RWPE1 (cell line): ENCODE data around the gene FRYL.
"Not testable (repeated sequence)": the region's sequence is repeated elsewhere in the genome, so short reads cannot be mapped to it uniquely, and the experiment has no call there.

ENCODE experiments used
- CTCF ChIA-PET: fragments of 350-600 bp; sonication (Branson Sonifier 250); formaldehyde crosslinking; extraction: SDS; loops from one replicate; lab custom pipeline; 2021; lab: Yijun Ruan, JAX
- POLR2A ChIA-PET: fragments of 400-600 bp; formaldehyde crosslinking; extraction: SDS; loops from one replicate; lab custom pipeline; 2020; ENCODE audit warnings: antibody characterized with exemption; ENCODE audit not compliant: low non-redundant PET; lab: Yijun Ruan, JAX
- DNase-seq: peaks from one replicate; pipeline ENCODE4 v3.0.0; 2012; ENCODE audit warnings: low spot score
- H3K27ac ChIP-seq: fragments of 450-650 bp; 2 replicates; pipeline ENCODE4 v1.5.1; 2017
- CTCF ChIP-seq: fragments of 450-650 bp; conservative IDR thresholded peaks from 2 replicates; pipeline ENCODE4 v1.5.1; 2017; ENCODE audit warnings: low read depth, mild to moderate bottlenecking

The FRYL gene

GRCh38 chr4:48812866-48813265, 32.8 kb upstream of the FRYL start:
- no peak for TF ChIP-seq CTCF
- no peak for DNase-seq
- CTCF ChIA-PET, result no interaction called here
- no peak overlapping the region for H3K27ac ChIP-seq
- POLR2A ChIA-PET, result no interaction called here

GRCh38 chr4:48804584-48805301, 24.7 kb upstream of the FRYL start:
- no peak for DNase-seq
- TF ChIP-seq CTCF, result no peak
- no peak overlapping the region for H3K27ac ChIP-seq
- CTCF ChIA-PET, result no interaction called here
- POLR2A ChIA-PET, result no interaction called here

- no peak for DNase-seq
- CTCF ChIA-PET, result interaction anchor here (0.6 to 0.9 kb wide), 2 partner anchors 84 to 239 kb away, joined by 3 to 5 read pairs; no protein-coding TSS in a partner anchor
- no peak for TF ChIP-seq CTCF
Measured at GRCh38 chr4:48801016-48801715, 21.1 kb upstream of the FRYL start.

GRCh38 chr4:48800155-48800554, 20.1 kb upstream of the FRYL start:
- H3K27ac ChIP-seq, DNase-seq, CTCF ChIA-PET, POLR2A ChIA-PET: not testable (repeated sequence)

More at GRCh38 chr4:48801016-48801715, 21.1 kb upstream of the FRYL start:
- H3K27ac ChIP-seq, result no peak overlapping the region
- POLR2A ChIA-PET, result no interaction called here

- TF ChIP-seq CTCF, result no peak
- no peak overlapping the region for H3K27ac ChIP-seq
- POLR2A ChIA-PET, result no interaction called here
- no peak for DNase-seq
- CTCF ChIA-PET, result interaction anchor here (0.6 kb wide), 1 partner anchor 234 kb away, joined by 3 read pairs; no protein-coding TSS in a partner anchor
Measured at GRCh38 chr4:48799157-48799556, 19.1 kb upstream of the FRYL start.

GRCh38 chr4:48798117-48798516, 18.0 kb upstream of the FRYL start:
- CTCF ChIA-PET, result no interaction called here
- no peak for TF ChIP-seq CTCF

More at GRCh38 chr4:48798117-48798516, 18.0 kb upstream of the FRYL start:
- no peak overlapping the region for H3K27ac ChIP-seq
- POLR2A ChIA-PET, result no interaction called here
- DNase-seq, result no peak
